Right lung (tissue), 5 donors: Measurements from ENCODE around the gene STUM. TPM values are rescaled to one million over a fixed set of nuclear protein-coding genes. Genes with fewer than 3 reads are reported as not detected.
"Not testable (repeated sequence)": the region's sequence is repeated elsewhere in the genome, so short reads cannot be mapped to it uniquely, and the experiment has no call there.

Experiments used
- DNase-seq, 2 donors: peaks; one replicate each; pipeline ENCODE4 v3.0.0-alpha.2; 2013
- polyA plus RNA-seq, 5 donors: library from polyadenylated mRNA; unstranded; fragments of 120-200 nt; gene quantifications; one replicate each; pipeline versions ENCODE4 v1.2.1 to v1.2.3, GENCODE V29; 2013; ENCODE audit warnings: inconsistent platforms in 1 of 5, low replicate concordance in 1 of 5; ENCODE audit not compliant: insufficient read length in 5 of 5, insufficient read depth in 1 of 5

STUM gene
- polyA plus RNA-seq, 5 donors: 0.81 to 2.4 (median 1.3) TPM

DNA sequence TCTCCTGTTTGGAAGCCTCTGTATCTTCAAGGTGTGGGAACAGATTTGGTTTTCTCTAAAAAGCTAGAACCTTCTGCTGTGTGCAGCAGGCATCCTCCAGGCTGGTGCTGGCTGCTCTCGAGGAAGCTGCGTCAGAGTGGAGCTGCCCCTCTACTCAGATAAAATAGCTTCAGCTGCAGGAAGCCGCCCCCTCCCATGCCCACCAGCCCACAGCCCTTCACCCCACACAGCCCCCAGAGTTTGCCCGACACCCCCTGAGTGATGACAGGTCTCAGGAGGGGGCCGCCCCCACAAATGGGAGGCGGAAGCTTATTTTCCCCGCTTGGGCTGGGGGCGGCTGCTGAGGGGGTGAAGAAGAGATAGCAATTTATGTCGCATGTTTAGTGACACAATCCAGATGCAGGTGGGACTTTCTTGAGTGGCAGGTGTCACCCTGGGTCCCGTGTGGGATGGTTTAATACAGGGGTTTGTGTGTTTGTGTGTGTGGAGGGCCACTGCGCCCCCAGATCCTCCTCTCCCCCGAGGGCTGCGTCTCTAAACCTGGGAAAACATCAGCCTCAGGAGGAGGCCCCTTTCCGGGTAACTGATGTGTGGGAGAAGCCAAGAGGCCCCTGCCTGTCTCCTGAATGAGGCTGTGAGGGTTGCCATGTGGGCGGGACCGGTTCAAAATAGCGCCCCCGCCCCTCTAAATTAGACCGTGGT, 55.4 kb downstream of the STUM start:
- no peak for DNase-seq

DNA sequence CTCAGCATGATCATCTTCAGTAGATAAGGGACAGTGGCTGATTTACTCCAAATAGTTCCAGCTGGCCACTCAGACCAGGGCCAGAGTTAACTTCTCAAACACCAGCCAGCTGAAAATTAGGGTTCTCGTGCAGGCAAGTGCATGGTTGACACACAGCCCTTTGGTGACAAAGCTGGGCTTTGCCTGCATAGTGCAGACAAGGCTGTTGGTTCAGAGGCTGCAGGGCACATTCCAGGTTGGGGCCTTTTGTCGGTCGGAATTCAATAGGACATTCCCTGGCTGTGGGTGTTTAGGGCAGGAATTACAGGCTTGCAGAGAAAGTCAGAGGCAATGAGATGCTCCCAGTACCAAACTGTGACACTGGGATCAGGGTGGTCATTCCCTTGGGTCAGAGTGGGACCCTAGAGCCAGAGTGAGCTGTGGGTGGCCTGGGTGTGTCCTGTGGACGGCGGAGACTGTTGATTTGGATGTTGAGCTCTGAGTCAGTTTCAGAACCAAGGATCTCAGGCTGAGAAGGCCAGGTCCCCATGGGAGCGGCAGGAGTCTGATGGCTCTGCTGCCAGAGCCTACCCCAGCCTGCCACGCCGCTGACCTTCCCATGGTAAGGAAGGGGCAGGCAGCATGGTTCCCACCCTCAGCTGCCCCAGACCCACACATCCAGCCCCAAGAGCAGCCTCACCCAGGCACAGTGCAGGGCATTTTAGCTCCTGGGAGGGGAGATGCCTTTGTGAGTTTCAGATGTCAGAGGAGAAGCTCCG, 56.2 kb downstream of the STUM start:
- no peak for DNase-seq

DNA sequence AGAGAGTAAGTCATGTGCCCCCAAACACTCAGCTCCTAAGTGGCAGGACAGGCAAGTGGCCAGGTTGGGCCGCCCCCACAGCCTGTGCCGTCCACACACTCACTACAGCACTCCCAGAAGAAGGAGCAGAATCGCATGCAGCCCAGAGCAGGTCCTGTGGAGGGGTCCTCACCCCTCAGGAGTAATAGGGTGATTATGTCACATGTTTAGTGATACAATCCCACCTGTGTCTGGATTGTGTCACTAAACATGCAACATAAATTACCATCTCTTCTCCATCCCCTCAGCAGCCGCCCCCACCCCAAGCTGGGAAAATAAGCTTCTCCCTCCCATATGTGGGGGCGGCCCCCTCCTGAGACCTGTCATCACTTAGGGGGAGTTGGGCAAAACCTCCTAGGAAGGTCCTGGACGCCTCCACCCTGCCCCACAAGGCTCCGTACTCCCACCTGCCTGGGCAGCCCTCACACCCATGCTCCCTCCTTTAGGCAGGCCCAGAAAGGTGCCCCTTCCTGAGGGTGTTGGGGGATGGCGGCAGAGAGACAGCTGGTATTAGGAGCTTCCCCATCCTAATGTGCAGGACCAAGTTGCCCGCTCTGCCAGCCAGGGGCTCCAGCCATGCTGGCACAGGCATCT, 56.9 kb downstream of the STUM start:
- no peak for DNase-seq

DNA sequence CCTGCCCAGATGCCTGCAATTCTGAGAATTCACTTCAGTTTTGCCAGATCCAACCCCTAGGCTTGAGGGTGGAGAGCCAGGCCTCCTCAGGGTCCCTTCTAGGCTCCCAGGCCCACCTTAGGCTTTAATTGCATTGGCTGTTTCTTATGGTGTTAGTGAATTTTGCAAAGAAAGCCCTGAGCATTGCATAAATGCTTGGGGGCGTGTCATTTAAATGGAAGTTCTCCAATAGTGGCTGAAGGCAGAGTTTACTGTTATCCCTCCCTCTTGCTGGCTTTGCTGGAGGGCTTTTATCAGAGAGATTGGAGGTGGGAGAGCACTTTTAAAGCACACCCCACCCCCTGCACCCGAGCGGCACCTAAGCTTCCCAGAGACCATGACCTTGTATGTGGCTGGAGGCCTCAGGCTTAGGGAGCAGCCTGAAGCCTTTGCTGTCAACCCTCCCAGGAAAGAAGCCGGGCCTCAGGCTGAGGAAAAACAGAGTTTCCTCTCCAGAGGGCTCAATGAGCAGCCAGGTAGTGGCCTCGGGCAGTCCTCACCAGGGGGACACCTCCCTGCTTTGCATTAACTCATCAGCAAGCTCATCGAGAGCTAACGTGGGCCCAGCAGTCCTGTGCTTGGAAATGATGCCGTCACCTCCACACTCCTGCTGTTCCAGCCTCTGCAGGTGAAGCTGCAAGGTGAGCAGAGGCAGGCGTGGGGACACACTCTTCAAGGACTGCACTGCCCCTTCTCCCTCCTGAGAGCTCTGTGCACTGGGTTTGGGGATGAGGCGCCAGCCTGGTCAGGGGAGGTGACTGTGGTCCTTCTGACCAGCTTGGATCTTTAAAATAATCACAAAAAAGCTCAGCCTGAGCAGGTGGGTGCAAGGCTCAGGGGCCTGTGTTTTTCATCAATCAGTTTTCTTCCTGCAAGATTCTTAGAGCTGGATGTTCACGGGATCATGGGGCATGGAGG, 58.0 kb downstream of the STUM start:
- DNase-seq: no peak

DNA sequence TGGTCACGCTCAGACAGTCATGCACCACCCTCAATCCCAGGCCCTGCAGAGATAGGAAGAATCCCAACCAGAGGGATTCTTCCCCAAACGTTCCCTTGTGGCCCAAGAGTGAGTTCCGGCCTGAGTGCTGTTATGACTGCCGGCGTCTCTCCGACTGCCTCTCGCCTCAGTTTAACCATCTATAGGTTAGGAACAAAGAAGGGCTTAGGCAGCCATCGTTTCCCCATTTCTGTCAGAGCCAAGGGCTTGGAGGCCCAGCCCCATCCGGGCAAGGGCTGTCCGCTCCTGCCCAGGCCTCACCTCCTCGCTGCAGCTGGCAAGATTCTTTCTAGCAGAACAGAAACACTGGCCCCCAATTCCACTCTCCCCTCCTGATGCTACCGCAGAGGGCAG, 58.7 kb downstream of the STUM start:
- no peak for DNase-seq

- no peak for DNase-seq
Observed at GRCh38 chr1:226607821-226608220, 59.3 kb downstream of the STUM start.

DNA sequence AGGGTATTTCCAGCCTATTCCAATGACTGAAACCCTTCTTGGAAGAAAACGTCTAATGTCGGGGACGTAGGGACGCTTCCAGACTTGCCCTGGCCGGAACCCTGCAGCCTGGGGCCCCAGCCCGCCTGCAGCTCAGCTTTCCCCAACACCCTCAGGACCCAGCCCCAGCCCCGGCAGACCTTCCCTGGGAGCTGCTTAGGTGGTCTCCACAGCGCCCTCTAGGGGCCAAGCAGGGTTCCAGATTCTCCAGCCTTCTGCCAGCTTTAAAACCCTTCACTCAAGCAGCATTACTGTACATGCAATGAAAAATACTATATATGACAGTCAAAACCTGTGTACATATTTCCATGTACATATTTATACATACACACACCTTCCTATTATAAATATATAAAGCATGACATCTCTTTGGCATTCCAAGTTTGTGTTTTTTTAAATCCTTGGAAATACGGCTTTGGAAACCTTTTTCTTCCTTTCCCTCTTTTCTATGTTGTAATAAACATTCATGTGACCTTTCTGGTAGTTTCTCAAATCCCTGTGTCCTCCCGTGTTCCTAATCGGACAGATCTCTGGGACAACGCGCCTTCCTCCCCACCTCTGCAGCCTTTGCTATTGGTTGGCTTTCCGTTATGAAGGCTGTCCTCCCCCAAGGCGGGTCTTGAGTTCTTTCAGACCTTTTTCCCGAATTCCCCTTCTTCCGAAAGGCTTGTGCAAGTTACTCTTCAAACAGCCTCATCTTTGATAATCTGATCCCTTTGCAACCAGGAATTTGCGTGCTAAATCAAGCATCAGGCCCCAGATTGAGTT, 60.3 kb downstream of the STUM start:
- DNase-seq: peak in 1 of 2 donors; percentile 54

DNA sequence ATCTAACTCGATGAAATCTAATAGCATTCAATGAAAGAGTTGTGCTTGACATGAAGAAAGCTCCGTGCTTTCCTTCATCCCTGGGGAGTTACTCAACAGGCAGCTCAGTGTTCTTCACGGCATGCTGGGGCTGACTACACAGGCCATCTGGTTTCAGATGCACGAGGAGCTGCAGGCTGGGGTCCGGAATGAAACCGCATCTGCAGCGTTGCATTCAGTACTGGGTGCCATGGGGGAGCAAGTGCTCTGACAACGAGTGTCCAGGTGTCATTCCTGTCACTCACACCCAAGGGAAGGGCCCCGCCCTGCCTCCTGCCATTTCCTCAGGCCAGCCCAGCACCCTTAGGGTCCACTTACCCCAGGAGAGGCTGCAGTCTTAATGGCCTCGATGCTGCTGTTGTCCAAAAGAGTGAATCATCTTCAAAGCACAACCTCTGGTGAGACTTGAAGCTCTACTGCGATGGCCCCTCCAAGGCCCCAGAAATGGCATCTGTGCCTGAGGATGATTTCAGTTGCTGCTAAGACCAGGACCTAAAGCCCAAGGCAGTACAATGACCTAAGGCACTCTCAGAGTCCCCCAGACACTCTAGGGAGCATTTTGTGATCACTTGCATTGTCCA, 61.4 kb downstream of the STUM start:
- DNase-seq: no peak

DNA sequence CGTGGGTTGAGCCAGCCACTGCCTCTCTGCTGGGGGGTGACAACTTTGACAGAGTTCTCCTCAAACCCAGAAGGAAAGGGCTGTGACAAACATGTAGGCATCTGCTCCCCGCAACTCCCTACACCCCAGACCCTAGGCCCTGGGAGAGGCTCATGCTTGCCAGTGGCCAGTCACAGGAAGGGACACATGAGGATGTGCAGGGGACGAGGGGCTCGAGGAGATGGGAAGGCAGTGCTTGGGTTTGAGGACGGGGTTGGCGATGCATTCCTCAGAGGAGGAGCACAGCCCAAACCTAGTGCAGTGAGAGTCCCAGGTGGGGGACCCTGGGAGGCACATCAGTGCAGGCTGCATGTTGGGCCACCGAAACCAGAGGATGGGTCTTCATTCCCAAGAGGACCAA, 62.1 kb downstream of the STUM start:
- no peak for DNase-seq

- no peak for DNase-seq
Observed at GRCh38 chr1:226611301-226611700, 62.7 kb downstream of the STUM start.

DNA sequence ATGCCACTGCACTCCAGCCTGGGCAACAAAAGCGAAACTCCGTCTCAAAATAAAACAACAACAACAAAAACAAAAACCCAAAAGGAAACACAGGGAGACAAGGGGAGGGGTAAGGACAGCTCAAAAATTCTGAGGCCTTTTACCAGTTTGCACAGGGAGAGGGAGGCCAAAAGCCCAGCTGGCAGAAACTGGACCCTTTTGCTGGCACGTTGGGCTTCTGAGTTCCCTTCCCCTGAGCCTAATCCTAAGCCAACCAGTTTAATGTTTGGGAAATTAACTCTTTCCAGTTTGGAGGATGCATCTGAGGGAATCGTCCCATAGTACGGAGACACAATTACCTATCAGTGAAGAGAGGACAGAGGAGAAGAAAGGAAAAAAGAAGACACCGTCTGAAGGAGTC, 63.4 kb downstream of the STUM start:
- not testable (repeated sequence) for DNase-seq

GRCh38 chr1:226615876-226616275, 67.3 kb downstream of the STUM start:
- DNase-seq: no peak

GRCh38 chr1:226616636-226617035, 68.1 kb downstream of the STUM start:
- no peak for DNase-seq

- DNase-seq: no peak
Observed at GRCh38 chr1:226617109-226617508, 68.5 kb downstream of the STUM start.

GRCh38 chr1:226617719-226618118, 69.2 kb downstream of the STUM start:
- not testable (repeated sequence) for DNase-seq

GRCh38 chr1:226618380-226618779, 69.8 kb downstream of the STUM start:
- DNase-seq: no peak

- no peak for DNase-seq
Observed at GRCh38 chr1:226619031-226619430, 70.5 kb downstream of the STUM start.

DNA sequence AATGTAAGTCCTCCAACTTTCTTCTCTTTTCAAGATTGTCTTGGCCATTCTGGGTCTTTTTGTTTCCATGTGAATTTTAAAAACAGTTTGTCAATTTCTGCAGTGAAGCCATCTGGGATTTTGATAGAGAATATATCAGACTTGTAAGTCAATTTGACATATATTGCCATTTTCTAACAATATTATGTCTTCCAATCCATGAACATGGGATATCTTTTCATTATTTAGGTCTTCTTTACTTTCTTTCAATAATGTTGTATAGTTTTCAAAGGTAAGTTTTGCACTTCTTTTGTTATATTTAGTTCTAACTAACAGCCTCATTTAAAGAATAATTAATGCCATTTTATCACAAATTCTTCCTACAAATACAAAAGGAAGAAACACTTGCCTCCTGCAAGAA, 73.4 kb downstream of the STUM start:
- no peak for DNase-seq

DNA sequence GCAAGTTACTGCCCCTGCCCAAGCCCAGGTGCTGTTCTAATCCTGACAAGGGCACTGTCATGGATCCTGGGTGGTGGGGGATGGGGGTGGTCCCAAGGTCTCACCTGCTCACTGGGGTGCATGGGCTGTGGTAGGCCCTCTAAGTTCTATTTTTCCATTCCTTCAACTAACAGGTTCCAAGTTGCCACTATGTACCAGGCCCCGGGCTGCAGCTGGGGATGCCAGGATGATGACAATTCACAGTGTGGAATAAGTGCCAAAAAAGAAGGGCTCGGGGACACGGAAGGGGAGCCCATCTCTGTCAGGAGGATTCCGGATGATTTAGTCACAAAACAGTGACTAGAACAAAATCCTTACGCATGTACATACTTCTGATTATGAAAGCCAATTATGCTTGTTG, 76.0 kb downstream of the STUM start:
- DNase-seq: no peak

GRCh38 chr1:226625326-226625725, 76.8 kb downstream of the STUM start:
- DNase-seq: no peak
